ENCODE results near the gene USP48. TPM values are rescaled to one million over a fixed set of nuclear protein-coding genes. Genes with fewer than 3 reads are reported as not detected.

USP48 gene
- total and polyA plus RNA-seq, 2 donors (not counting 1 experiment from before 2014, with no cell fraction given): 34.1 to 45.6 TPM

DNA sequence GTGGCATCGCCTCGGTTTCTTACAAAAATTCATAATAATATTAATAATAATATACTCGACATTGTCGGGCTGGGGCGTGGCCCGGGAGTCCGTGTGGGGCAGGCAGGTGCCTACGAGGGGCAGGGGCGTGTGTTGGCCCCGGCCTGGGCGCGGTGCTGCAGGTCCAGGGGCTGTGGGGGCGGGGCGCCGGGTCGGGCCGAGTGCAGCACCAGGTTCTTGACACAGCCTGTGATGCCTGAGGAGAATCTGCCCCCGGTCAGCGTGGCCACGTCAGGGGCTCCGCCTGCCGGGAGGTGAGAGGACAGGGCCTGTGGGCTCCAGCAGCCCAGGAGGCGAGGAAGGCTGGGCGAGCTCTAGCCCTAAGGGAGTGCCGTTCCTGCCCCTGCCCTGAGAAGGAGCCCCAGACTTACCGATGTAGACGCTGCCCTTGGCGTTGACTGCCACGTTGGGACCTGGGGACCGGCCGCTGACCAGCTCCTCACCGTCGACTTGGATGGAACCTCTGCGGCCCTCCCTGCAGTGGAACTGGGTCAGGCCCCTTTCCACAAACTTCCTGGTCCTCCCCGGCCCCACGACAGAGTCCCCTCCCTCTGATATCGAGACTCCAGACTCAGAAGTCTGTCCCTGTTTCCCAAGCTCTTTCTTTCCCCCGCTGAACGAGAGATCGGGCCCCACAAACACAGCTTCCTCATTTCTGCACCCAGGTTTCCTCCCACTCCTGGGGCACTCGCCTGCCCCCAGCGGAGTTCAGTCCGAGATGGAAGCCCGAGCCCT lies 40.4 kb upstream of the USP48 start:
- no peak for DNase-seq (ENCODE audit: low read depth in 2 of 2)
- no peak for TF ChIP-seq EZH2 (IDR thresholded peaks at IDR 0.05; ENCODE audit: low read length, missing control alignments)
- Histone ChIP-seq H2AFZ (ENCODE audit: low read length) (no peak overlapping the region), H4K20me1 (ENCODE audit: control insufficient read depth, extremely low read depth, insufficient read depth, low read length) (no peaks in the 10 kb centered on the region), H3K27me3 (ENCODE audit: control insufficient read depth, insufficient read depth, low read length) (no peaks in the 10 kb centered on the region), H3K9me3 (ENCODE audit: control insufficient read depth, insufficient read depth, low read depth, low read length) (no peaks in the 10 kb centered on the region), H3K36me3 (ENCODE audit: control insufficient read depth, insufficient read depth, low read length) (peaks cover 33% of the 10 kb centered on the region), H3K4me1 (ENCODE audit: control insufficient read depth, extremely low read depth, insufficient read depth, low read length) (no peaks in the 10 kb centered on the region), H3K4me3 (replicated peaks in 1 of 4; ENCODE audit: control extremely low read depth in 1 of 4, insufficient read depth in 1 of 4, low read depth in 3 of 4, low read length in 4 of 4) (no peak overlapping the region), H3K4me2 (ENCODE audit: extremely low read depth, insufficient read depth, low read length) (no peak overlapping the region), H3K27ac (ENCODE audit: insufficient read depth, low read length) (no peak overlapping the region), H3K79me2 (ENCODE audit: control insufficient read depth, insufficient read depth, low read length) (no peaks in the 10 kb centered on the region), H3K9ac (ENCODE audit: insufficient read depth, low read length) (no peak overlapping the region)

DNA sequence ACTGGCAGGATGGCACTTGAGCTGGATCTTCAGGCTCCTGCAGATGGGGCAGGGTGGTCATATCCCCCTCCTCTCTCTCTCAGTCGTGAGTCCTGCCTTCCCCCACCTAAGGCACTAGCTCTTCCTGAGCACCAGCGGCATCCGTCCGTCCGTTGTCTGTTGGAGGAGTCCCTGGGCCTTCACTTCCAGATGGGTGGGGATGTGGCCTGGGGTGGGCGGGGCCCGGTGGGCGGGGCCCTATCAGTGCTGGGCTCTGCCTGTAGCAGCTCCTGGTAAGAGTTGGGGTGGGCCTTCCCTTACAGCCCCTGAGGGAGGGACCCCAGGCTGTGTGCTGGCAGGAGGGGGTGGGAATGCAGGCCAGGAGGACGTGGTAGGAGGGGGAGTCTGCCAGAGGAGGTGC lies 39.4 kb upstream of the USP48 start:
- H3K4me1 ChIP-seq (ENCODE audit: control insufficient read depth, extremely low read depth, insufficient read depth, low read length): no peaks in the 10 kb centered on the region
- H3K4me3 ChIP-seq (replicated peaks in 1 of 4; ENCODE audit: control extremely low read depth in 1 of 4, insufficient read depth in 1 of 4, low read depth in 3 of 4, low read length in 4 of 4): no peak overlapping the region
- H3K27ac ChIP-seq (ENCODE audit: insufficient read depth, low read length): no peak overlapping the region
- peaks cover 23% of the 10 kb centered on the region for H3K36me3 ChIP-seq (ENCODE audit: control insufficient read depth, insufficient read depth, low read length)
- no peaks in the 10 kb centered on the region for H4K20me1 ChIP-seq (ENCODE audit: control insufficient read depth, extremely low read depth, insufficient read depth, low read length)
- H3K9ac ChIP-seq (ENCODE audit: insufficient read depth, low read length): no peak overlapping the region
- no peak for DNase-seq (ENCODE audit: low read depth in 2 of 2)
- no peaks in the 10 kb centered on the region for H3K27me3 ChIP-seq (ENCODE audit: control insufficient read depth, insufficient read depth, low read length)
- H3K9me3 ChIP-seq (ENCODE audit: control insufficient read depth, insufficient read depth, low read depth, low read length): no peaks in the 10 kb centered on the region
- H2AFZ ChIP-seq (ENCODE audit: low read length): no peak overlapping the region
- no peaks in the 10 kb centered on the region for H3K79me2 ChIP-seq (ENCODE audit: control insufficient read depth, insufficient read depth, low read length)
- TF ChIP-seq, protein P1, sequence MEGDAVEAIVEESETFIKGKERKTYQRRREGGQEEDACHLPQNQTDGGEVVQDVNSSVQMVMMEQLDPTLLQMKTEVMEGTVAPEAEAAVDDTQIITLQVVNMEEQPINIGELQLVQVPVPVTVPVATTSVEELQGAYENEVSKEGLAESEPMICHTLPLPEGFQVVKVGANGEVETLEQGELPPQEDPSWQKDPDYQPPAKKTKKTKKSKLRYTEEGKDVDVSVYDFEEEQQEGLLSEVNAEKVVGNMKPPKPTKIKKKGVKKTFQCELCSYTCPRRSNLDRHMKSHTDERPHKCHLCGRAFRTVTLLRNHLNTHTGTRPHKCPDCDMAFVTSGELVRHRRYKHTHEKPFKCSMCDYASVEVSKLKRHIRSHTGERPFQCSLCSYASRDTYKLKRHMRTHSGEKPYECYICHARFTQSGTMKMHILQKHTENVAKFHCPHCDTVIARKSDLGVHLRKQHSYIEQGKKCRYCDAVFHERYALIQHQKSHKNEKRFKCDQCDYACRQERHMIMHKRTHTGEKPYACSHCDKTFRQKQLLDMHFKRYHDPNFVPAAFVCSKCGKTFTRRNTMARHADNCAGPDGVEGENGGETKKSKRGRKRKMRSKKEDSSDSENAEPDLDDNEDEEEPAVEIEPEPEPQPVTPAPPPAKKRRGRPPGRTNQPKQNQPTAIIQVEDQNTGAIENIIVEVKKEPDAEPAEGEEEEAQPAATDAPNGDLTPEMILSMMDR (conservative IDR thresholded peaks at IDR 0.05 in 1 of 2, IDR thresholded peaks at IDR 0.05 in 1 of 2; ENCODE audit: low read depth in 1 of 2, low read length in 2 of 2): no peak
- TF ChIP-seq EZH2 (IDR thresholded peaks at IDR 0.05; ENCODE audit: low read length, missing control alignments): no peak
- H3K4me2 ChIP-seq (ENCODE audit: extremely low read depth, insufficient read depth, low read length): no peak overlapping the region

DNA sequence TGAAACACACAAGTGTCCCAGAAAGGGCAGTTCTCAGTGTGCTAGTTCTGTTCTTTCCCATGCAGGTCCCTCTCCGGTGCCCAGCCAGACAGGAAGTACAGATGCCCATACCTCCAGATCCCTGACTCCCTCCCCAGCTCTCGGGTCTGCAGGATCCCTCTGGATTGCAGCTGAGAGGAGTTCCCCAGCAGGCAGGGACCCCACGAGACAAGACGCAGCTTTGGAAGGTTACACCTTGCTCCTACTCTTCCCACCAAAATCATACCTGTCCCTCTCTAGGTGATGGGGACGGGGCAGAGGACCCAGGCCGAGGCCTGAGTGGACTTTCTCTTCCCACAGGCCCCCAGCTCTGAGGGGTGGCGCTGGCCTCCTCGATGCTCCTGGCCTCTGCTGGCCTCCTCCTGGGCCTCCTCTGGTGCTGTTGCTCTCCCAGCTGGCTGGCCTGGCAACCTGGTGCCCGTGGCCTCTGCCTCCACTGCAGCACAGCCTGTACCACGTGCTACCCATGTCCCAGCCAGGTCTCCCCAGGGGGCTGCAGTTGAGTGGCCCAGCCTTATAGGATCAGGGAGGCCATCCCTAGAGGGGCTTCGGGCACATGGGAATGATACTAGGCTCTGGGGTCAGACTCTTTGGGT lies 38.6 kb upstream of the USP48 start:
- H3K27me3 ChIP-seq (ENCODE audit: control insufficient read depth, insufficient read depth, low read length): no peaks in the 10 kb centered on the region
- no peak overlapping the region for H3K4me3 ChIP-seq (replicated peaks in 1 of 4; ENCODE audit: control extremely low read depth in 1 of 4, insufficient read depth in 1 of 4, low read depth in 3 of 4, low read length in 4 of 4)
- H2AFZ ChIP-seq (ENCODE audit: low read length): no peak overlapping the region
- no peaks in the 10 kb centered on the region for H3K9me3 ChIP-seq (ENCODE audit: control insufficient read depth, insufficient read depth, low read depth, low read length)
- H3K27ac ChIP-seq (ENCODE audit: insufficient read depth, low read length): no peak overlapping the region
- H4K20me1 ChIP-seq (ENCODE audit: control insufficient read depth, extremely low read depth, insufficient read depth, low read length): no peaks in the 10 kb centered on the region
- H3K4me1 ChIP-seq (ENCODE audit: control insufficient read depth, extremely low read depth, insufficient read depth, low read length): peaks cover 3% of the 10 kb centered on the region
- DNase-seq (ENCODE audit: low read depth in 2 of 2): no peak
- TF ChIP-seq EZH2 (IDR thresholded peaks at IDR 0.05; ENCODE audit: low read length, missing control alignments): no peak
- TF ChIP-seq, protein P1 (conservative IDR thresholded peaks at IDR 0.05 in 1 of 2, IDR thresholded peaks at IDR 0.05 in 1 of 2; ENCODE audit: low read depth in 1 of 2, low read length in 2 of 2): no peak
- peaks cover 23% of the 10 kb centered on the region for H3K36me3 ChIP-seq (ENCODE audit: control insufficient read depth, insufficient read depth, low read length)
- H3K4me2 ChIP-seq (ENCODE audit: extremely low read depth, insufficient read depth, low read length): no peak overlapping the region
- H3K9ac ChIP-seq (ENCODE audit: insufficient read depth, low read length): no peak overlapping the region
- no peaks in the 10 kb centered on the region for H3K79me2 ChIP-seq (ENCODE audit: control insufficient read depth, insufficient read depth, low read length)
